Myometrial cell (primary cell): Measurements from ENCODE around the gene FCRL1. TPM values are rescaled to one million over a fixed set of nuclear protein-coding genes. Genes with fewer than 3 reads are reported as not detected.

Experiments used
- total RNA-seq: library from RNA; depleted of rRNA; stranded (reverse); fragments of >200 nt; gene quantifications from 2 replicates; pipeline ENCODE4 v1.2.3, GENCODE V29; 2015

Gene FCRL1, protein sequence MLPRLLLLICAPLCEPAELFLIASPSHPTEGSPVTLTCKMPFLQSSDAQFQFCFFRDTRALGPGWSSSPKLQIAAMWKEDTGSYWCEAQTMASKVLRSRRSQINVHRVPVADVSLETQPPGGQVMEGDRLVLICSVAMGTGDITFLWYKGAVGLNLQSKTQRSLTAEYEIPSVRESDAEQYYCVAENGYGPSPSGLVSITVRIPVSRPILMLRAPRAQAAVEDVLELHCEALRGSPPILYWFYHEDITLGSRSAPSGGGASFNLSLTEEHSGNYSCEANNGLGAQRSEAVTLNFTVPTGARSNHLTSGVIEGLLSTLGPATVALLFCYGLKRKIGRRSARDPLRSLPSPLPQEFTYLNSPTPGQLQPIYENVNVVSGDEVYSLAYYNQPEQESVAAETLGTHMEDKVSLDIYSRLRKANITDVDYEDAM
- total RNA-seq = not detected in 2 replicates

DNA sequence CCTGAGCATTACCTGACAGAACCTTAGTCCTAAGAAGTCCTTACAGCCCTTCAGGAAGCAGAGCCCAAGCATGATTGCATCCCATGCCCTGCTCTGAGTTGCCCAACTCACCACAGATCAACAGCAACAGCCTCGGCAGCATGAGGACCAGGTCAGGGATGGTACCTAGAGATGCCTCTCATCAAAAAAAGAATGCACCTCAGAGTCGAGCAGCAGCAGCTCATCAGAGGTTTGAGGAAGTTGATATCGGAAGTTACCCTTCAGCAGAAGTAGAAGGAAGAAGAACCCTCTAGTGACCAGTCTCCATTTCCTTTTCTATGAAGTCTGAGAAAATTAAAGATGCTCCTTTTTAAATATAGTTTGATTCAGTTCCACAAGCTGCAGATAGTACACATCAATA, at the start of gene FCRL1:
Gene FCRL1 (minus strand): TSS at position 225 of the 400 bp plus-strand sequence. CDS start 83 bp downstream, at position 142.

DNA sequence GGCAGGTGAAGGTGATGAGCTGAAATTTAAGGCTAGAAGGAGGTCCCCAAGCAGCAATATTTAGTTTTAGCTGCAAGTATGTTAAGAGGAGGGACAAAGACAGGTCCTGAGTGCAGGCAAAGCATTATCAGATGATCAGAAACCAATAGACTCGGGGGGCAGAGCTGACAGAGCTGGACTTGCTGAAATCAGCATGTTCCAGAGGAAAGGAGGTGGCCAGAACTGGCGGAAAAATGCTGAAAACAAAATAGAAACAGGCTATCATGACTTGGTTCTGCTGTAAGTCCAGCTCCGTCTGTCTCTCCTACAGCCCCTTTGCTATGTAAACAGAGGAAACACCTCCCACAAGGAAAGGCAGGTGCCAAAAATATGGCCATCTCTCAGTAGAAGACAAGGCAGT, 21.8 kb upstream of the FCRL1 start, which contains the start of gene CD5L:
Gene CD5L (minus strand): TSS at position 101 of the 400 bp plus-strand sequence. CDS start 107 bp downstream, outside the sequence.

DNA sequence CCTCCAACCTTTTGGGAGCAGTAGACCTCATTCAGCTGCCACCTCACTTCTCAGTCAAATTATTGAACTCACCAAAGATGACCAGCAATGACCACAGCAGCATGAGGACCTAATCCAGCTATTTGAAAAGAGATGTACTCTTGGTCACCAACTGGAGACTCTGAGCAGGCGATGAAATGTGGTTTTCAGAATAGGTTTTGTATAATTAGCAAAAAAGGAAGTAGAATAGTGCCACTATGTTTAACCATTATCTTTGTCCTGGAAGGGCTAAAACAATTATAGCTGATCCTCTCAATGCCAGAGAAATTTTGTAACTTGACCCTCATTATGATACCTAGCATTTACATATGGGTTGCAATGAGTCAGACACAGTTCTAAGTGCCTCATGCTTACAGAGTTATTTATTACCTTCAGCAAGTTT, 42.9 kb downstream of the FCRL1 start, which contains the start of gene FCRL2:
Gene FCRL2 (minus strand): TSS at position 162 of the 421 bp plus-strand sequence. CDS start 59 bp downstream, at position 103.

Other genes with a start within 250 kb of the FCRL1 start
- not detected in 2 replicates for gene FCRL4, start 222.0 kb downstream of the FCRL1 start, total RNA-seq
- gene FCRL3, start 119.4 kb downstream of the FCRL1 start, total RNA-seq = not detected in 2 replicates
- not detected in 2 replicates for gene FCRL2, start 43.0 kb downstream of the FCRL1 start, total RNA-seq
- not detected in 2 replicates for gene CD5L, start 21.7 kb upstream of the FCRL1 start, total RNA-seq
- 59.0 and 65.7 TPM in 2 replicates for gene KIRREL1, start 173.5 kb upstream of the FCRL1 start, total RNA-seq